CD4-positive, alpha-beta T cell treated with Interleukin-6 for 4 hours (primary cell): ENCODE results near the gene CACNA1C.

Source experiments
- DNase-seq: peaks from one replicate; pipeline ENCODE4 v3.0.0-alpha.2; 2020; ENCODE audit warnings: mixed read lengths

The CACNA1C gene

DNA sequence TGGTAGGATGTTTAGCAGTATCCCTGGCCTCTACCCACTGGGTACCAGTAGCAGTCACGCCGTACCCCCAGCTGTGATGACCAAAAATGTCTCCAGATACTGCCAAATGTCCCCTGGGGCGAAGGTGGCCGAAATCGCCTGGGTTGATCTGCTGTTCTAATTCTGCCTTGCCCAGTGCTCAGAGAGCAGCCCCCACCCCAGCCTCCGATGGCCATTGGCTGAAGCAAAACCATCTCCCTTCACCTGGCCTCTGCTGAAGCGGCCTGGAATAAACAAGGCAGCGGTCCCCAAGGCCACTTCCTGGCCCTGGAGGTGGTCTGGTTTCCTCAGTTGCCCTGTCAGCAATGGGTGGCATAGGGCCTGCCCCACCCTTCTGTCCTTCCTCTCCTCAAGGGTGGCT, 298.4 kb downstream of the CACNA1C start:
- no peak for DNase-seq

DNA sequence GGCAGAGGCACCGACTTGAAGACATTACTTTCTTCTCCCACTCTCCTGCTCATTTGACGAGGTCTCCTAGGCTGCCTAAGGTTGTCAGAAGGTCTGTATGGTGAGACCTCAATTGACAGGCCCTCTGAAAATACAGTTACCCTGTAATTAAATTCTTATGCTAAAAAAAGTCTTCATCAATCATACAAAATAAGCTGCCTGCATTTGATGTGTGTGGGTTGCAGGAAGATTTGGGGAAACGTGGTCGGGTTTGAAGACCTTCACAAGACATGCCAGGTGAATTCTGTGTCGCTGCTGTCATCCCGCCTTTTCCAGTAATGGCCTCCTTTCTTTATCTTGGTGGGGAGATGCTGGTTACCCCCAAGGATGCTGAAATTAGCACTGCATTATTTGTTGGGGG, 299.4 kb downstream of the CACNA1C start:
- no peak for DNase-seq

- DNase-seq = no peak
These were observed 300.5 kb downstream of the CACNA1C start for GRCh38 chr12:2353281-2353680.

DNA sequence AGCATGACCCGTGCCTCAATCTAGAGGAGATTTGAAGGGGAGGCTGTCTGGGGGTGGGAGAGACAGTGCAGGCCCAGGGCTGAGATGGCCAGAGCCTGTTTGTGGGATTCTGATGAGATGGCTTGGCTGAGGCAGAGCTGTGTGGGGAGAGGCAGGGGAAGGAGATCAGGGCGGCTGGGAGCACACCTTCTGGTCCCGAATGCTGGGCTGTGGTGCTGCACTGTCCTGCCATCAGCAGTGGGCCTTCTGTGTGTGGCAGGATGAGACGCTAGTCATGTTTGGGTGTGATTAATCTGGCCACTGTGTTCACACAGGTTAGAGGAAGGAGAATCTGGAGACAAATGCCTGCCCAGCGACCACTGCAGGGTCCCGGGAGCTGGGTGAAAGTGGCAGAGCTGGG, 300.9 kb downstream of the CACNA1C start:
- no peak for DNase-seq

GRCh38 chr12:2354151-2354991, 301.6 kb downstream of the CACNA1C start:
- DNase-seq = no peak

DNA sequence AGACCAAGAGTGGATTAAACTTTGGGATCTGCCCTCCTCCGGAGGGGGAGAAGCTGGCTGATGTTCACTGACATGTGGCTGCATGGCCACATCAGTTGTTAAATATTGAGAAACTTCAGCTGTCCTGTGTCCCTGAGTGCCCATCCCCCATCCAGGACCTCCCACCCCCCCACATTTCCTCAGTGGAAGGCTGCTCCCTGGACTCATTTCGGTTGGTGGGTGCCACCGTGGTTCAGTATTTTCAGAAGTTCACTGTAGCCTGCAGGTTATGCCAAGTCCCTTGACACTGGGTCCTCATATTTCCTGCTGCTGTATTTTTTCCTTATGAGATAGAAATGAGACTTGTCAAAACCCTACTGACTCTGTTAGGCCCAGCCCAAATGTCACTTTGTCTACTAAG, 302.4 kb downstream of the CACNA1C start:
- DNase-seq = no peak

DNA sequence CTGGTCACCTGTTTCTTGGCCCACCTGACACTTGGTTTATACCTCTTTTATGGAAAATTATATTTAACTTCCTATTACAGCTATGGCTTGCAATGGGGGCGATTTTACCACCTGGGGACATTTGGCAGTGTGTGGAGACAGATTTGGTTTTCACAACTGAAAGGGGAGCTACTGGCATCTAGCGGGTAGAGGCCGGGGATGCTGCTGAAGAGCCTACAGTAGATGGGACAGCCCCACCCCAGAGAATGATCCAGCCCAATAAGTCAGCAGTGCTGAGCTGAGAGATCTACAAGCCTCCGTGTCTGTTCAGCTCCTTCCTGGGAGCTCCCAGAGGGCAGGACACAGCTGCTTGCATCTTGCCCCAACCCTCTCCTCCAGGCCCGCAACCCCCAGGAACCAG, 302.8 kb downstream of the CACNA1C start:
- no peak for DNase-seq

- no peak for DNase-seq
These were observed 303.9 kb downstream of the CACNA1C start for GRCh38 chr12:2356601-2357125.

GRCh38 chr12:2358986-2359658, 306.3 kb downstream of the CACNA1C start:
- no peak for DNase-seq

- DNase-seq = no peak
These were observed 307.2 kb downstream of the CACNA1C start for GRCh38 chr12:2359725-2360629.

DNA sequence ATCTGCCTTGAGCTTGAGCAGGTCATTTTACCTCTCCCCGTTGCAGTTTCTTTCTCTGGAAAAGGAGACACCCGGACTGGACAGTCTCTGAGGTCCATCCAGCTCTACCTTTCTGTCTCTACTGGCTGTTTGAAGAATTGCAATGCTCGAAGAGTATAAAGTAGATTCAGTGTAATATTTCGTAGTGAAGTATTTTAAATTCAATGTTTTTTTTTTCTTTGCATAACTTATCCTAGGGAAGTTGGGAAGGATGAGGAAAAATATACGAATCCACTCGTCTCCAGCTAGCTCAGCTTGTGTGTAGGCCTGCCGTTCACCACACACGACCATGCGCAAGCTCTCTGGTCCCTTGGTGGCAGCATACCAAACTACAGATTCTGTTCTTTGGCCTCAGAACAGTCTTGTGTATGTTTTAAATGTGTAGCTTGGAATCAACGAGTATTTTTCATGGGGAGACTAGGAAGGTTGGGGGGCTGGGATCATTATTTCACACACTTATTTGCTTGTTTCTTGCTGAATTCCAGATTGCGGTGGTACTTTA, 307.9 kb downstream of the CACNA1C start:
- no peak for DNase-seq

GRCh38 chr12:2363836-2364609, 311.2 kb downstream of the CACNA1C start:
- no peak for DNase-seq

- no peak for DNase-seq
These were observed 311.9 kb downstream of the CACNA1C start for GRCh38 chr12:2364631-2365051.

- no peak for DNase-seq
These were observed 313.9 kb downstream of the CACNA1C start for GRCh38 chr12:2366711-2367110.

DNA sequence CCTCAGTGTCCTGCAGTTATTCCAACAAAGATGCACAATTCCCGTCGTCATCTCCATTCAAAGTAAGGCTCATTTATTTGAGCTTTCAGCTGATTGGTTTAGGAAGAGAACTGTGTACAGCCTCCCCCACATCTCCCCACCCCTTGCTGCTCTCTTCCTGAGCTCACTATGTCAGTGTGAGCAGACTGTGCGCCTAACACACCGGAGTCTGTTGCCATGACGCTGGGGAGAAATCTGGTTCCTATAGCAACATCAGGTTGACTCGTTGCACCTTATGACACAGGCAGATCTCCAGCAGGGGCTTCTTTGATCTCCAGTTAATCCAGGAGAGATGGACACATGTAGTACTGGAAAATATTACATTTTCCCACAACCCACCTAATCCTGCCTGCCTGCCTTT, 319.4 kb downstream of the CACNA1C start:
- no peak for DNase-seq

GRCh38 chr12:2372735-2373134, 319.9 kb downstream of the CACNA1C start:
- no peak for DNase-seq

GRCh38 chr12:2373307-2373706, 320.5 kb downstream of the CACNA1C start:
- DNase-seq = no peak

GRCh38 chr12:2374092-2374906, 321.5 kb downstream of the CACNA1C start:
- DNase-seq = no peak

- no peak for DNase-seq
These were observed 323.1 kb downstream of the CACNA1C start for GRCh38 chr12:2375871-2376270.

GRCh38 chr12:2376908-2377657, 324.3 kb downstream of the CACNA1C start:
- DNase-seq = no peak
